A673 (cell line): ENCODE measurements around the gene ETFDH. TPM values are rescaled to one million over a fixed set of nuclear protein-coding genes. Genes with fewer than 3 reads are reported as not detected.

Experiments
- BruUV-seq: library from RNA; stranded (reverse); fragments of 400-500 nt; replicated peaks from 2 replicates; lab custom pipeline; 2021; lab: Mats Ljungman, UMichigan
- CTCF ChIA-PET: fragments of 300-600 bp; sonication (Branson Sonifier 250); formaldehyde crosslinking; loops from one replicate; lab custom pipeline; 2022; ENCODE audit warnings: antibody characterized with exemption; lab: Charles Lee
- POLR2A ChIA-PET: fragments of 300-600 bp; sonication (Branson Sonifier 250); formaldehyde crosslinking; loops from one replicate; lab custom pipeline; 2022; ENCODE audit warnings: antibody characterized with exemption; ENCODE audit not compliant: low non-redundant PET; lab: Charles Lee
- DNase-seq: peaks from one replicate; pipeline ENCODE4 v3.0.0-alpha.2; 2015; ENCODE audit warnings: low spot score
- H3K27ac ChIP-seq: fragments of 200-600 bp; sonication (generic); 2 replicates; pipeline ENCODE4 v1.5.1; 2016; ENCODE audit warnings: mixed run types, low read depth, mild to moderate bottlenecking, mixed read lengths, antibody characterized with exemption, low read length; ENCODE audit not compliant: poor library complexity, severe bottlenecking
- H3K27me3 ChIP-seq: fragments of 200-600 bp; sonication (generic); replicated peaks from 2 replicates; pipeline ENCODE4 v1.6.1; 2017; ENCODE audit warnings: mixed run types, low read depth, mild to moderate bottlenecking, mixed read lengths, antibody characterized with exemption, low read length; ENCODE audit not compliant: insufficient read depth, poor library complexity
- H3K36me3 ChIP-seq: fragments of 200-600 bp; sonication (generic); 2 replicates; pipeline ENCODE4 v1.6.1; 2016; ENCODE audit warnings: mixed run types, mild to moderate bottlenecking, mixed read lengths, antibody characterized with exemption, low read length; ENCODE audit not compliant: insufficient read depth, poor library complexity, severe bottlenecking
- H3K4me1 ChIP-seq: fragments of 200-600 bp; sonication (generic); 2 replicates; pipeline ENCODE4 v1.6.1; 2017; ENCODE audit warnings: mixed run types, mild to moderate bottlenecking, mixed read lengths, antibody characterized with exemption, low read length; ENCODE audit not compliant: insufficient read depth, poor library complexity, severe bottlenecking
- H3K4me3 ChIP-seq: fragments of 200-600 bp; sonication (generic); 2 replicates; pipeline ENCODE4 v1.5.1; 2016; ENCODE audit warnings: low read depth, mixed run types, mild to moderate bottlenecking, mixed read lengths, low read length; ENCODE audit not compliant: poor library complexity, severe bottlenecking
- H3K9me3 ChIP-seq: fragments of 200-600 bp; sonication (generic); 2 replicates; pipeline ENCODE4 v1.6.1; 2016; ENCODE audit warnings: mixed run types, low read depth, mild to moderate bottlenecking, mixed read lengths, antibody characterized with exemption, low read length; ENCODE audit not compliant: poor library complexity, severe bottlenecking
- CTCF ChIP-seq: fragments of 300-800, 200-600 bp; sonication (generic); conservative IDR thresholded peaks from 2 replicates; pipeline ENCODE4 v1.5.1; 2017; ENCODE audit warnings: low read depth, mild to moderate bottlenecking, antibody characterized with exemption, low read length, moderate library complexity, mixed read lengths
- EZH2 ChIP-seq: fragments of 200-600 bp; sonication (generic); IDR thresholded peaks from 2 replicates; pipeline ENCODE4 v1.6.1; 2017; ENCODE audit warnings: borderline replicate concordance, low read depth, mild to moderate bottlenecking, mixed read lengths, antibody characterized with exemption, low read length; ENCODE audit not compliant: poor library complexity, severe bottlenecking
- intact Hi-C: fragments of 100-400 bp; cut with micrococcal nuclease; formaldehyde crosslinking; loops from one replicate; pipeline ENCODE4 v1.10.0; 2022; ENCODE audit not compliant: unreplicated experiment
- total RNA-seq: library from RNA; stranded (reverse); gene quantifications from 2 replicates; pipeline ENCODE4 v1.2.3, GENCODE V29; 2021

Gene ETFDH
- total RNA-seq, 1 experiment from 2014 or later: 39.0 TPM

GRCh38 chr4:158681629-158682028 lies 9.5 kb downstream of the ETFDH start:
- intact Hi-C loops: no loop called here
- Histone ChIP-seq H3K27me3 (no peaks in the 10 kb centered on the region), H3K4me1 (no peaks in the 10 kb centered on the region), H3K36me3 (no peaks in the 10 kb centered on the region), H3K9me3 (no peaks in the 10 kb centered on the region), H3K4me3 (no peak overlapping the region), H3K27ac (no peak overlapping the region)
- DNase-seq: no peak
- ChIA-PET POLR2A (no interaction called here), CTCF (no interaction called here)
- no TSS peak for BruUV-seq
- TF ChIP-seq CTCF (no peak), EZH2 (no peak)

DNA sequence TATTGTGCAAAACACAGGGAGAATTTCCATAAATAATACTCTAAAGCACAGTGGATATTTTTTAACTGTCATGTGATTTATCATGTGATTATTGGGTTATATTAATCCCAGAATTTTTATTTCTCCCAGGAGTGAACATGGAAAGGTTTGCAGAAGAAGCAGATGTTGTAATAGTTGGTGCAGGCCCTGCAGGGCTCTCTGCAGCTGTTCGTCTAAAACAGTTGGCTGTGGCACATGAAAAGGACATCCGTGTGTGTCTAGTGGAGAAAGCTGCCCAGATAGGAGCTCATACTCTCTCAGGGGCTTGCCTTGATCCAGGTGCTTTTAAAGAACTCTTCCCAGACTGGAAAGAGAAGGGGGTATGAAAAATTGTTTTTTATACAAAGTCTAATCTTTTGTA lies 10.0 kb downstream of the ETFDH start:
- H3K9me3 ChIP-seq: no peaks in the 10 kb centered on the region
- ChIA-PET POLR2A (no interaction called here), CTCF (no interaction called here)
- H3K36me3 ChIP-seq: no peaks in the 10 kb centered on the region
- no peaks in the 10 kb centered on the region for H3K4me1 ChIP-seq
- no peak for DNase-seq
- H3K27me3 ChIP-seq: no peaks in the 10 kb centered on the region
- no peak overlapping the region for H3K27ac ChIP-seq
- BruUV-seq: no TSS peak
- no peak overlapping the region for H3K4me3 ChIP-seq
- TF ChIP-seq EZH2: no peak
- TF ChIP-seq CTCF: no peak
- intact Hi-C loops: no loop called here

DNA sequence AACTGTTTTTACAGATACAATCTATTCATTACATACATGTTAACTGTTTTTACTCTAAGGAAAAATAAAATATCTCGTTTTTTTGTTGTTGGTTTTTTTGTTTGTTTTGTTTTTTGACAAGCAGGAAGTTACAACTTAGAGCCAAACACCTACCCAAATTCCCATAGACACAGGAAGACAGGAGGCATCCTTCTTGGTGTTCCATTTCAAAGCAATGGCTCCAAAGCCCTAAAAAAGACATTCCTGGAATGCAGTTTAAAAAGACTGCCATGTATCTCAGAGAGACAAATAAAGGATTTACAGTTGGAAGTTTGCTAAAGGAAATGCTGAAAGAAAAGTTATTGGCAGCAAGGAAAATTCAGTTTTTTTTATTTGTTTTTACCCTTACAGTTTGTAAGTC lies 16.7 kb downstream of the ETFDH start:
- POLR2A ChIA-PET: no interaction called here
- H3K36me3 ChIP-seq: no peaks in the 10 kb centered on the region
- intact Hi-C loops: no loop called here
- H3K4me3 ChIP-seq: no peak overlapping the region
- H3K27ac ChIP-seq: no peak overlapping the region
- H3K4me1 ChIP-seq: no peaks in the 10 kb centered on the region
- no peaks in the 10 kb centered on the region for H3K27me3 ChIP-seq
- TF ChIP-seq EZH2: no peak
- no peak for TF ChIP-seq CTCF
- no TSS peak for BruUV-seq
- H3K9me3 ChIP-seq: no peaks in the 10 kb centered on the region
- CTCF ChIA-PET: no interaction called here
- no peak for DNase-seq
